ENCODE data around the gene SPATA16.
"Not testable (repeated sequence)": the region's sequence is repeated elsewhere in the genome, so short reads cannot be mapped to it uniquely, and the experiment has no call there.

Gene SPATA16

GRCh38 chr3:172938788-172939187 lies 202.2 kb downstream of the SPATA16 start:
- DNase-seq, result no peak

- no peak for DNase-seq
These were observed 209.2 kb downstream of the SPATA16 start for GRCh38 chr3:172931746-172932285.

- DNase-seq, result no peak
These were observed 211.6 kb downstream of the SPATA16 start for GRCh38 chr3:172929451-172929850.

- no peak for DNase-seq
These were observed 216.5 kb downstream of the SPATA16 start for GRCh38 chr3:172924546-172924945.

- DNase-seq, result no peak
These were observed 221.7 kb downstream of the SPATA16 start for GRCh38 chr3:172919297-172919683.

- no peak for DNase-seq
These were observed 222.3 kb downstream of the SPATA16 start for GRCh38 chr3:172918568-172919296.

- peak; percentile 6 for DNase-seq
These were observed 222.9 kb downstream of the SPATA16 start for GRCh38 chr3:172918165-172918564.

GRCh38 chr3:172915911-172916514 lies 225.0 kb downstream of the SPATA16 start:
- DNase-seq, result no peak

GRCh38 chr3:172914854-172915253 lies 226.2 kb downstream of the SPATA16 start:
- peak; percentile 6 for DNase-seq

GRCh38 chr3:172913911-172914655 lies 227.0 kb downstream of the SPATA16 start:
- DNase-seq, result no peak

- DNase-seq, result no peak
These were observed 229.9 kb downstream of the SPATA16 start for GRCh38 chr3:172911142-172911541.

- no peak for DNase-seq
These were observed 232.2 kb downstream of the SPATA16 start for GRCh38 chr3:172908771-172909270.

- DNase-seq, result no peak
These were observed 235.6 kb downstream of the SPATA16 start for GRCh38 chr3:172905451-172905850.

- DNase-seq, result no peak
These were observed 236.2 kb downstream of the SPATA16 start for GRCh38 chr3:172904711-172905373.

- peak; percentile 2 for DNase-seq
These were observed 237.3 kb downstream of the SPATA16 start for GRCh38 chr3:172903642-172904320.

GRCh38 chr3:172892158-172892557 lies 248.9 kb downstream of the SPATA16 start:
- DNase-seq, result no peak

GRCh38 chr3:172885704-172886103 lies 255.3 kb downstream of the SPATA16 start:
- DNase-seq, result no peak

- no peak for DNase-seq
These were observed 258.5 kb downstream of the SPATA16 start for GRCh38 chr3:172882563-172882962.

- not testable (repeated sequence) for DNase-seq
These were observed 261.7 kb downstream of the SPATA16 start for GRCh38 chr3:172879381-172879780.

- DNase-seq, result no peak
These were observed 264.0 kb downstream of the SPATA16 start for GRCh38 chr3:172877011-172877410.

- DNase-seq, result no peak
These were observed 264.7 kb downstream of the SPATA16 start for GRCh38 chr3:172876297-172876696.

GRCh38 chr3:172875039-172875438 lies 266.0 kb downstream of the SPATA16 start:
- no peak for DNase-seq

All from hematopoietic multipotent progenitor cell treated with erythropoietin and hydrocortisone succinate and interleukin-3 and kit ligand, for 6 days (in vitro differentiated cells).